Prostate gland (tissue), 2 donors: ENCODE results near the gene FAHD1. TPM values are rescaled to one million over a fixed set of nuclear protein-coding genes. Genes with fewer than 3 reads are reported as not detected.

Experiments
- DNase-seq: peaks from one replicate; pipeline ENCODE4 v3.0.0-alpha.2; 2019; ENCODE audit warnings: low spot score
- H3K27ac ChIP-seq, 2 donors: fragments of 200-600 bp; sonication (generic); 2 replicates each; pipeline ENCODE4 v1.5.1; 2017 to 2019
- H3K27me3 ChIP-seq: fragments of 200-600 bp; sonication (generic); replicated peaks from 2 replicates; pipeline ENCODE4 v1.5.1; 2019; ENCODE audit not compliant: insufficient read depth
- H3K36me3 ChIP-seq, 2 donors: fragments of 200-600 bp; sonication (generic); 1 replicate in 1 of 2; 2 replicates in 1 of 2; pipeline versions ENCODE4 v1.5.1 to v1.8.1; 2017 to 2019
- H3K4me1 ChIP-seq: fragments of 200-600 bp; sonication (generic); replicated peaks from 2 replicates; pipeline ENCODE4 v1.5.1; 2019
- H3K4me3 ChIP-seq, 2 donors: fragments of 200-600 bp; sonication (generic); 2 replicates each; pipeline ENCODE4 v1.5.1; 2017 to 2019
- H3K9me3 ChIP-seq: fragments of 200-600 bp; sonication (generic); 2 replicates; pipeline ENCODE4 v1.5.1; 2017
- POLR2A ChIP-seq: fragments of 450-650 bp; IDR thresholded peaks from one replicate; pipeline ENCODE4 v1.6.1; 2016; ENCODE audit warnings: antibody characterized with exemption, mild to moderate bottlenecking
- POLR2AphosphoS5 ChIP-seq: sonication (generic); formaldehyde crosslinking; IDR thresholded peaks from one replicate; pipeline ENCODE4 v1.6.1; 2017; ENCODE audit warnings: antibody characterized with exemption
- WGBS: methylation state at CpG from one replicate; pipeline ENCODE4 v1.1.5; 2018; 5-methylcytosine and 5-hydroxymethylcytosine counted together
- intact Hi-C: fragments of 100-400 bp; cut with DNase I; formaldehyde crosslinking; loops from one replicate; pipeline ENCODE4 v1.14.2; 2022
- total RNA-seq, 2 donors: library from RNA; depleted of rRNA; stranded (reverse); fragments of >200 nt; gene quantifications; one replicate each; pipeline ENCODE4 v1.1.0, GENCODE V29; 2016
- TF ChIP-seq, protein P1 (sequence below), 4 experiments: fragments of 200-600 bp in 2 of 4; fragments of 450-650 bp in 2 of 4; sonication (generic) in 2 of 4; IDR thresholded peaks; 1 replicate in 3 of 4; 2 replicates in 1 of 4; pipeline ENCODE4 v1.5.1; 2016 to 2019; ENCODE audit warnings: antibody characterized with exemption in 4 of 4, mild to moderate bottlenecking in 2 of 4, moderate library complexity in 2 of 4

FAHD1 gene
- total RNA-seq, 2 donors from 2014 or later: 42.3 to 45.5 TPM

DNA sequence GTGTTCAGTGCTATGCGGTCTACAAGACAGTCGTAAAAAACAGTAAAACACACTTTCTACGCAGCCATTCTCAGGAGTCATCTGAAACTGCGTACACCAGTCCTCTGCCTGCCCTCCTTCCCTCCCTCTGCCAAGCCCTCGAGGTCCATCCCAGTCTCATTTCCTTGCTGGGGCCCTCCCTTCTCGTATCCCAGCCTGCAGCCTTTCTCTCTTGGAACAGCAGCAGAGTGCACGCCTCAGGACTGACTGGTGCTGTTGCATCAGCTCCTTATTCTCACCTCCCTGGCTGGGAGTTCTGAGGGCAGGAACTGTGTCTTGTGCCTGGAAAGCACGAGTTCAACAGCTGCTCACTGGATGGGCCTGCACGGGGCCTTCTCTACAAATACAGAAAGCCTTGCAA, 12.5 kb downstream of the FAHD1 start:
- Histone ChIP-seq H3K27me3 (no peaks in the 10 kb centered on the region), H3K4me3 (no peak overlapping the region), H3K36me3 (no peaks in the 10 kb centered on the region), H3K9me3 (no peaks in the 10 kb centered on the region), H3K4me1 (no peaks in the 10 kb centered on the region), H3K27ac (no peak overlapping the region)
- TF ChIP-seq POLR2A: no peak
- TF ChIP-seq, protein P1, sequence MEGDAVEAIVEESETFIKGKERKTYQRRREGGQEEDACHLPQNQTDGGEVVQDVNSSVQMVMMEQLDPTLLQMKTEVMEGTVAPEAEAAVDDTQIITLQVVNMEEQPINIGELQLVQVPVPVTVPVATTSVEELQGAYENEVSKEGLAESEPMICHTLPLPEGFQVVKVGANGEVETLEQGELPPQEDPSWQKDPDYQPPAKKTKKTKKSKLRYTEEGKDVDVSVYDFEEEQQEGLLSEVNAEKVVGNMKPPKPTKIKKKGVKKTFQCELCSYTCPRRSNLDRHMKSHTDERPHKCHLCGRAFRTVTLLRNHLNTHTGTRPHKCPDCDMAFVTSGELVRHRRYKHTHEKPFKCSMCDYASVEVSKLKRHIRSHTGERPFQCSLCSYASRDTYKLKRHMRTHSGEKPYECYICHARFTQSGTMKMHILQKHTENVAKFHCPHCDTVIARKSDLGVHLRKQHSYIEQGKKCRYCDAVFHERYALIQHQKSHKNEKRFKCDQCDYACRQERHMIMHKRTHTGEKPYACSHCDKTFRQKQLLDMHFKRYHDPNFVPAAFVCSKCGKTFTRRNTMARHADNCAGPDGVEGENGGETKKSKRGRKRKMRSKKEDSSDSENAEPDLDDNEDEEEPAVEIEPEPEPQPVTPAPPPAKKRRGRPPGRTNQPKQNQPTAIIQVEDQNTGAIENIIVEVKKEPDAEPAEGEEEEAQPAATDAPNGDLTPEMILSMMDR (IDR thresholded peaks at IDR 0.05): no peak
- no peak for DNase-seq
- intact Hi-C loops: no loop called here
- WGBS: 45% methylated on average over 9 of the region's 9 CpGs

DNA sequence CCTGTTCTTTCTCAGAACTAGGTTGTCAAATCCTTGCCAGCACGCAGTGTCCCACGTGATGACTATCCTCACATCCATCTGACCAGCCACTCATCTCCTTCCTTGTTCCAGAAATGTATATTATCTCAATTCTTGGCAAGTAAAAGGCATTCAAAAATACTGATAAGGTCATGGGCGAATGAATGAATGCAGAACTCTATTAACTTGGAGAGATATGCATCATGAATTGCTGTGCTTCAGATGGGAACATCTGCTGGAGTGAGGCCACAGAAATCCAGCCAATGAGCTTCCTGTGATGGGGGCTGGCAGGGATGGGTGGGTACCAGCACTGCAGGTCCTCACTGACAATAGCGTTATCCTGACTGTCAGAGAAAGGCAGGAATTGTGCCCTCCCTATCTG, 19.0 kb downstream of the FAHD1 start:
- no peak overlapping the region for H3K27ac ChIP-seq
- 35% methylated on average over 4 of the region's 4 CpGs for WGBS
- no peak for DNase-seq
- intact Hi-C loops: no loop called here
- no peak for TF ChIP-seq POLR2AphosphoS5
- TF ChIP-seq, protein P1 (IDR thresholded peaks at IDR 0.05): no peak
- TF ChIP-seq POLR2A: no peak
- H3K9me3 ChIP-seq: no peaks in the 10 kb centered on the region
- H3K4me3 ChIP-seq: no peak overlapping the region
- no peaks in the 10 kb centered on the region for H3K36me3 ChIP-seq
- no peaks in the 10 kb centered on the region for H3K4me1 ChIP-seq
- H3K27me3 ChIP-seq: no peaks in the 10 kb centered on the region

DNA sequence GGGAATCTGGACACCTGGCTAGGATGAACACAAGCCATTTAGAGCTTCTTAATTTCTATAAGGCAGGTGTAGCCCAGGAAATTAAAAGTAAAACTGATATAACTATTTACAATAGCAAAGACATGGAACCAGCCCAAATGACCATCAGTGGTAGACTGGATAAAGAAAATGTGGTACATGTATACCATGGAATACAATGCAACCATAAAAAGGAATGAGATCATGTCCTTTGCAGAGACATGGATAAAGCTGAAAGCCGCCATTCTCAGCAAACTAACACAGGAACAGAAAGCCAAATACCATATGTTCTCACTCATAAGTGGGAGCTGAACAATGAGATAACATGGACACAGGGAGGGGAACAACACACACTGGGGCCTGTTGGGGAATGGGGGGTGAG, 19.4 kb downstream of the FAHD1 start:
- no peaks in the 10 kb centered on the region for H3K4me1 ChIP-seq
- TF ChIP-seq POLR2A (no peak), POLR2AphosphoS5 (no peak)
- TF ChIP-seq, protein P1 (IDR thresholded peaks at IDR 0.05): no peak
- 88% methylated on average over 1 of the region's 1 CpG for WGBS
- H3K27ac ChIP-seq: no peak overlapping the region
- DNase-seq: no peak
- intact Hi-C loops: no loop called here
- no peaks in the 10 kb centered on the region for H3K27me3 ChIP-seq
- H3K36me3 ChIP-seq: no peaks in the 10 kb centered on the region
- H3K9me3 ChIP-seq: no peaks in the 10 kb centered on the region
- H3K4me3 ChIP-seq: no peak overlapping the region

DNA sequence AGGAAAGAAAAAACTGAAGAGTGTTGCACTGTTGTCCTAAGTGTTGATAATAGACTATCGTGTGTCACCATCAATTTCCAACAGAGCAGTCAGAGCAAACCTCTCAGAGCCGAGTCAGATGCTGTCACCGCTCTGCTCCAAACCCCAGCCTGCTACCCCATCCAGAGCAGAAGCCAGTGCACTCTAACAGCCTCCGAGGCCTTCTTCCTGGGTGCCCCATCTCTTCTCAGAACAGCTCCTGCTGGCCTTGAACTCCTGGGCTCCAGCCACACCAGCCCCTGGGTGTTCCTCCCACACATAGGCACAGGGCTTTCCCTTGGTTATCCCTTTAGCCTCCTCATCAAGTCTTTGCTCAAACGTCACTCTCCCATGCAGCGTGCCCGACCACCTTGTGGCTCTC, 24.0 kb downstream of the FAHD1 start:
- WGBS: 64% methylated on average over 7 of the region's 7 CpGs
- no peak for TF ChIP-seq POLR2AphosphoS5
- no peak for TF ChIP-seq POLR2A
- TF ChIP-seq, protein P1 (IDR thresholded peaks at IDR 0.05): no peak
- intact Hi-C loops: no loop called here

DNA sequence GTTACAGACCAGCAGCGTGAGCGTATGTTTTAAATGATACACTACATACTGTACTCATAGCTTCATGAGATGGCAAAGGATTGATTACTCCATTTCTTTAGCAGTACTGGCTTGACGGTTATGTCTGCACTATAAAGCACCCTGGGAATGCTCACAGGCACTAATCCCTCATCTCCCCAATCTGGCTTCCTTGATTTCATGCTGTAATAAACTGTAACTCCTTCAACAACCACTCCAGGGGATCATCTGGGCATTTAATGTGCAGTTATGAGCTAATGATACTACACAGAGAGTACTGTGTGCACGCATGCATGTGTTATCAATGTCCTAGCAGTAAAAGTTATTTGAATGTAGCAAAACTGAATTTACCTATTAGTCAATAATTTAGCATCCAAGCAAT, 24.8 kb downstream of the FAHD1 start:
- Histone ChIP-seq H3K4me1 (no peaks in the 10 kb centered on the region), H3K27ac (no peak overlapping the region), H3K27me3 (no peaks in the 10 kb centered on the region), H3K9me3 (no peaks in the 10 kb centered on the region), H3K36me3 (no peaks in the 10 kb centered on the region), H3K4me3 (no peak overlapping the region)
- intact Hi-C loops: no loop called here
- DNase-seq: no peak
- WGBS: 63% methylated on average over 4 of the region's 4 CpGs
- TF ChIP-seq, protein P1 (IDR thresholded peaks at IDR 0.05): no peak
- TF ChIP-seq POLR2A (no peak), POLR2AphosphoS5 (no peak)

More for the DNA sequence above, 24.0 kb downstream of the FAHD1 start:
- no peaks in the 10 kb centered on the region for H3K4me1 ChIP-seq
- H3K27me3 ChIP-seq: no peaks in the 10 kb centered on the region
- H3K4me3 ChIP-seq: no peak overlapping the region
- H3K36me3 ChIP-seq: no peaks in the 10 kb centered on the region
- no peak for DNase-seq
- H3K9me3 ChIP-seq: no peaks in the 10 kb centered on the region
- H3K27ac ChIP-seq: no peak overlapping the region
